Right atrium auricular region (tissue), 2 donors: Measurements from ENCODE around the gene TGM4. TPM values are rescaled to one million over a fixed set of nuclear protein-coding genes. Genes with fewer than 3 reads are reported as not detected.

Experiments used
- DNase-seq: peaks from one replicate; pipeline ENCODE4 v3.0.0-alpha.2; 2019; ENCODE audit warnings: low spot score
- H3K27ac ChIP-seq, 2 donors: fragments of 200-600 bp; sonication (generic); 1 replicate in 1 of 2; 2 replicates in 1 of 2; pipeline ENCODE4 v1.5.1; 2016 to 2019
- H3K27me3 ChIP-seq, 2 donors: fragments of 200-600 bp; sonication (generic); one replicate each; pipeline versions ENCODE4 v1.5.1 to v1.6.0; 2017 to 2019
- H3K36me3 ChIP-seq: fragments of 200-600 bp; sonication (generic); one replicate; pipeline ENCODE4 v1.5.1; 2016
- H3K4me1 ChIP-seq, 2 donors: fragments of 200-600 bp; sonication (generic); one replicate each; pipeline versions ENCODE4 v1.5.1 to v1.6.0; 2017 to 2019
- H3K4me3 ChIP-seq, 2 donors: fragments of 200-600 bp; sonication (generic); 1 replicate in 1 of 2; 2 replicates in 1 of 2; pipeline ENCODE4 v1.5.1; 2017 to 2019; ENCODE audit warnings: mild to moderate bottlenecking in 1 of 2, moderate library complexity in 1 of 2
- H3K9me3 ChIP-seq, 2 donors: fragments of 200-600 bp; sonication (generic); one replicate each; pipeline ENCODE4 v1.5.1; 2019
- CTCF ChIP-seq, 2 donors: fragments of 200-600 bp; sonication (generic); IDR thresholded peaks; one replicate each; pipeline ENCODE4 v1.5.1; 2019; ENCODE audit warnings: antibody characterized with exemption in 2 of 2
- total RNA-seq, 2 donors: library from RNA; depleted of rRNA; stranded (reverse); fragments of >200 nt; gene quantifications; one replicate each; pipeline ENCODE4 v1.1.0, GENCODE V29; 2016

The TGM4 gene
- total RNA-seq, 2 donors from 2014 or later = not detected

- no peak overlapping the region for H3K4me3 ChIP-seq
- H3K27me3 ChIP-seq = no peaks in the 10 kb centered on the region
- no peak for DNase-seq
- H3K36me3 ChIP-seq = peaks cover 54% of the 10 kb centered on the region
- no peak for TF ChIP-seq CTCF (IDR thresholded peaks at IDR 0.05)
- H3K27ac ChIP-seq = no peak overlapping the region
- no peaks in the 10 kb centered on the region for H3K9me3 ChIP-seq
- H3K4me1 ChIP-seq = peaks cover 0 to 12% of the 10 kb centered on the region in 2 donors
Observed at GRCh38 chr3:44926921-44927320, 52.5 kb downstream of the TGM4 start.

- Histone ChIP-seq H3K27me3 (no peaks in the 10 kb centered on the region), H3K4me1 (peaks cover 0 to 12% of the 10 kb centered on the region in 2 donors), H3K36me3 (peaks cover 56% of the 10 kb centered on the region), H3K4me3 (no peak overlapping the region), H3K27ac (no peak overlapping the region), H3K9me3 (no peaks in the 10 kb centered on the region)
- DNase-seq = no peak
- TF ChIP-seq CTCF (IDR thresholded peaks at IDR 0.05) = no peak
Observed at GRCh38 chr3:44927371-44927770, 53.0 kb downstream of the TGM4 start.

GRCh38 chr3:44929782-44930181 is 55.4 kb downstream of the TGM4 start:
- peaks cover 69% of the 10 kb centered on the region for H3K36me3 ChIP-seq
- H3K27ac ChIP-seq = no peak overlapping the region

GRCh38 chr3:44930911-44931310 is 56.5 kb downstream of the TGM4 start:
- Histone ChIP-seq H3K36me3 (peaks cover 62% of the 10 kb centered on the region), H3K4me1 (no peaks in the 10 kb centered on the region), H3K27ac (no peak overlapping the region), H3K9me3 (no peaks in the 10 kb centered on the region), H3K4me3 (no peak overlapping the region), H3K27me3 (no peaks in the 10 kb centered on the region)
- DNase-seq = no peak
- TF ChIP-seq CTCF (IDR thresholded peaks at IDR 0.05) = no peak

More at GRCh38 chr3:44929782-44930181, 55.4 kb downstream of the TGM4 start:
- no peaks in the 10 kb centered on the region for H3K27me3 ChIP-seq
- H3K4me3 ChIP-seq = no peak overlapping the region
- H3K4me1 ChIP-seq = no peaks in the 10 kb centered on the region
- no peaks in the 10 kb centered on the region for H3K9me3 ChIP-seq
- TF ChIP-seq CTCF (IDR thresholded peaks at IDR 0.05) = no peak
- DNase-seq = no peak

- Histone ChIP-seq H3K4me3 (no peak overlapping the region), H3K9me3 (no peaks in the 10 kb centered on the region), H3K27ac (no peak overlapping the region), H3K36me3 (peaks cover 59% of the 10 kb centered on the region), H3K27me3 (no peaks in the 10 kb centered on the region), H3K4me1 (no peaks in the 10 kb centered on the region)
- no peak for TF ChIP-seq CTCF (IDR thresholded peaks at IDR 0.05)
- no peak for DNase-seq
Observed at GRCh38 chr3:44931791-44932190, 57.4 kb downstream of the TGM4 start.

- Histone ChIP-seq H3K27ac (no peak overlapping the region), H3K27me3 (no peaks in the 10 kb centered on the region), H3K36me3 (peaks cover 59% of the 10 kb centered on the region), H3K9me3 (no peaks in the 10 kb centered on the region), H3K4me1 (no peaks in the 10 kb centered on the region), H3K4me3 (no peak overlapping the region)
- DNase-seq = no peak
- no peak for TF ChIP-seq CTCF (IDR thresholded peaks at IDR 0.05)
Observed at GRCh38 chr3:44932271-44932670, 57.9 kb downstream of the TGM4 start.
